ENCODE data around the gene ARIH2. TPM values are rescaled to one million over a fixed set of nuclear protein-coding genes. Genes with fewer than 3 reads are reported as not detected.

ARIH2 gene
- total RNA-seq, 1 donor from 2014 or later, result 69.9 TPM

GRCh38 chr3:48970586-48970985 lies 51.9 kb downstream of the ARIH2 start:
- no peak for DNase-seq (ENCODE audit: low spot score)
- TF ChIP-seq CTCF (IDR thresholded peaks at IDR 0.05), result no peak
- Mint-ChIP-seq H3K4me1 (ENCODE audit: low read depth) (peaks cover 13% of the 10 kb centered on the region), H3K4me3 (ENCODE audit: unreplicated experiment) (no peak overlapping the region), H3K27ac (ENCODE audit: unreplicated experiment) (no peak overlapping the region), H3K27me3 (ENCODE audit: low read depth) (no peaks in the 10 kb centered on the region), H3K36me3 (ENCODE audit: low read depth) (peaks cover 36% of the 10 kb centered on the region), H3K9me3 (ENCODE audit: low read depth) (no peaks in the 10 kb centered on the region)

GRCh38 chr3:48974076-48974864 lies 55.6 kb downstream of the ARIH2 start:
- no peak for TF ChIP-seq CTCF (IDR thresholded peaks at IDR 0.05)
- H3K27ac Mint-ChIP-seq (ENCODE audit: unreplicated experiment), result no peak overlapping the region
- no peak for DNase-seq (ENCODE audit: low spot score)
- no peaks in the 10 kb centered on the region for H3K9me3 Mint-ChIP-seq (ENCODE audit: low read depth)
- H3K4me3 Mint-ChIP-seq (ENCODE audit: unreplicated experiment), result no peak overlapping the region
- peaks cover 44% of the 10 kb centered on the region for H3K36me3 Mint-ChIP-seq (ENCODE audit: low read depth)
- H3K4me1 Mint-ChIP-seq (ENCODE audit: low read depth), result no peaks in the 10 kb centered on the region
- H3K27me3 Mint-ChIP-seq (ENCODE audit: low read depth), result no peaks in the 10 kb centered on the region

- Mint-ChIP-seq H3K27ac (ENCODE audit: unreplicated experiment) (no peak overlapping the region), H3K27me3 (ENCODE audit: low read depth) (no peaks in the 10 kb centered on the region), H3K4me3 (ENCODE audit: unreplicated experiment) (no peak overlapping the region), H3K9me3 (ENCODE audit: low read depth) (no peaks in the 10 kb centered on the region), H3K36me3 (ENCODE audit: low read depth) (peaks cover 37% of the 10 kb centered on the region), H3K4me1 (ENCODE audit: low read depth) (no peaks in the 10 kb centered on the region)
- no peak for DNase-seq (ENCODE audit: low spot score)
- no peak for TF ChIP-seq CTCF (IDR thresholded peaks at IDR 0.05)
These were observed 60.8 kb downstream of the ARIH2 start for GRCh38 chr3:48979451-48979850.

DNA sequence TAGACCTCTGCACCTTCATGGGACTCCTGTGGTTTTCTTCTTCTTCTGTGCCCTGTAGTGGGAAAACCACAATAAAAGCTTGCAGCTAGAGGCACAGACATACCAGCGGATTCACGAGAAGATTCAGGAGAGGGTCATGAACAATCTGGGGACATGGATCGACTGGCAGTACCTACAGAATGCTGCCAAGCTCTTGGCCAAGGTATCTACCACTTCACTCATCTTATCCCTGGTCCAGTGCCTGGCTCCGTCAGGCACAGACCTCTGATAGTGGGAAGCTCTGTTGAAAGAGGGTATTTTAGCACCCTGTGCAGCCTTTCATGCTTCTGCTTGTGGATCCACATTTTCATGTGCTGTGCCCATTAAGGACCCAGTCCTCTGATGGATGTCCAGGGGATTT lies 61.7 kb downstream of the ARIH2 start:
- Mint-ChIP-seq H3K36me3 (ENCODE audit: low read depth) (peaks cover 31% of the 10 kb centered on the region), H3K27me3 (ENCODE audit: low read depth) (no peaks in the 10 kb centered on the region), H3K4me1 (ENCODE audit: low read depth) (no peaks in the 10 kb centered on the region), H3K9me3 (ENCODE audit: low read depth) (no peaks in the 10 kb centered on the region), H3K27ac (ENCODE audit: unreplicated experiment) (no peak overlapping the region), H3K4me3 (ENCODE audit: unreplicated experiment) (no peak overlapping the region)
- no peak for TF ChIP-seq CTCF (IDR thresholded peaks at IDR 0.05)
- no peak for DNase-seq (ENCODE audit: low spot score)

GRCh38 chr3:48982016-48982415 lies 63.4 kb downstream of the ARIH2 start:
- no peak for DNase-seq (ENCODE audit: low spot score)
- Mint-ChIP-seq H3K9me3 (ENCODE audit: low read depth) (no peaks in the 10 kb centered on the region), H3K36me3 (ENCODE audit: low read depth) (peaks cover 26% of the 10 kb centered on the region), H3K4me1 (ENCODE audit: low read depth) (no peaks in the 10 kb centered on the region), H3K4me3 (ENCODE audit: unreplicated experiment) (no peak overlapping the region), H3K27ac (ENCODE audit: unreplicated experiment) (no peak overlapping the region), H3K27me3 (ENCODE audit: low read depth) (no peaks in the 10 kb centered on the region)
- TF ChIP-seq CTCF (IDR thresholded peaks at IDR 0.05), result no peak
